GM19455 (cell line): Measurements from ENCODE around the gene GPR25.

Experiments used
- ATAC-seq: cut with Tn5 transposase; IDR thresholded peaks from one replicate; pipeline ENCODE4 v1.9.1; 2021; ENCODE audit not compliant: unreplicated experiment

Gene GPR25

GRCh38 chr1:200894712-200895442 is 22.1 kb downstream of the GPR25 start, which contains the start of gene INAVA:
Gene INAVA (plus strand): TSS chr1:200894900. CDS start chr1:200898401, 3,501 bp downstream.
- no peak for ATAC-seq

GRCh38 chr1:200895443-200895789 is 22.6 kb downstream of the GPR25 start:
- no peak for ATAC-seq

- no peak for ATAC-seq
Measured at GRCh38 chr1:200895801-200896530, 23.2 kb downstream of the GPR25 start.

- no peak for ATAC-seq
Measured at GRCh38 chr1:200896531-200897196, 23.9 kb downstream of the GPR25 start.

- no peak for ATAC-seq
Measured at GRCh38 chr1:200897259-200897658, 24.5 kb downstream of the GPR25 start.

- ATAC-seq, result no peak
Measured at GRCh38 chr1:200899015-200899386, 26.2 kb downstream of the GPR25 start.

GRCh38 chr1:200899451-200899915 is 26.7 kb downstream of the GPR25 start:
- ATAC-seq, result no peak

GRCh38 chr1:200899954-200900867 is 27.4 kb downstream of the GPR25 start:
- no peak for ATAC-seq

- no peak for ATAC-seq
Measured at GRCh38 chr1:200900877-200901276, 28.1 kb downstream of the GPR25 start.

- ATAC-seq, result no peak
Measured at GRCh38 chr1:200901350-200901749, 28.6 kb downstream of the GPR25 start.

GRCh38 chr1:200901796-200902444 is 29.1 kb downstream of the GPR25 start:
- no peak for ATAC-seq

GRCh38 chr1:200903793-200904192 is 31.0 kb downstream of the GPR25 start:
- ATAC-seq, result no peak

GRCh38 chr1:200904772-200905171 is 32.0 kb downstream of the GPR25 start:
- no peak for ATAC-seq

- ATAC-seq, result no peak
Measured at GRCh38 chr1:200905411-200906052, 32.8 kb downstream of the GPR25 start.

- ATAC-seq, result no peak
Measured at GRCh38 chr1:200906491-200906890, 33.7 kb downstream of the GPR25 start.

GRCh38 chr1:200907611-200908097 is 34.9 kb downstream of the GPR25 start:
- ATAC-seq, result peak; percentile 52

GRCh38 chr1:200908191-200908868 is 35.5 kb downstream of the GPR25 start:
- ATAC-seq, result no peak

GRCh38 chr1:200909071-200909470 is 36.3 kb downstream of the GPR25 start:
- no peak for ATAC-seq

- no peak for ATAC-seq
Measured at GRCh38 chr1:200909757-200910239, 37.0 kb downstream of the GPR25 start.
